SIG-M5 treated with dmso at 0.1 percent for 504 hours (cell line): Measurements from ENCODE around the gene LAMC3.

Experiments
- DNase-seq: peaks from one replicate; lab custom pipeline; 2025; ENCODE audit not compliant: unreplicated experiment; lab: John Stamatoyannopoulos, UW

Gene LAMC3

GRCh38 chr9:131010482-131011273, 1.7 kb downstream of the LAMC3 start:
- no peak for DNase-seq

- DNase-seq = no peak
Measured at GRCh38 chr9:131011274-131012022, 2.5 kb downstream of the LAMC3 start.

DNA sequence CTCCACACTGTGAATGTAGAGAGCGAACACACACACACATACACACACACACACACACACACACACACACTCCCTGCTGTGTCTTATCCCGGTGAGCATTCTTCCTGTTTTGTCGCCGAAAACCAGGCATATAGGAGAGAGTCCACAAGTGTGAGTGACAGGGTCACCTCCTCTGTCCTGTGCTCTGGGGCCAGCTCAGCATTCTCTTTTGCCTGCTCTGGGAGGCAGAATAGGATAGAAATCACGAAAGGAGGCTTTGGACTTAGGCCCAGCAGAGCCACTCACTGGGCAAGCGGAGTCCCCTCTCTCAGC, 3.0 kb downstream of the LAMC3 start:
- DNase-seq = no peak

- no peak for DNase-seq
Measured at GRCh38 chr9:131012396-131012917, 3.5 kb downstream of the LAMC3 start.

DNA sequence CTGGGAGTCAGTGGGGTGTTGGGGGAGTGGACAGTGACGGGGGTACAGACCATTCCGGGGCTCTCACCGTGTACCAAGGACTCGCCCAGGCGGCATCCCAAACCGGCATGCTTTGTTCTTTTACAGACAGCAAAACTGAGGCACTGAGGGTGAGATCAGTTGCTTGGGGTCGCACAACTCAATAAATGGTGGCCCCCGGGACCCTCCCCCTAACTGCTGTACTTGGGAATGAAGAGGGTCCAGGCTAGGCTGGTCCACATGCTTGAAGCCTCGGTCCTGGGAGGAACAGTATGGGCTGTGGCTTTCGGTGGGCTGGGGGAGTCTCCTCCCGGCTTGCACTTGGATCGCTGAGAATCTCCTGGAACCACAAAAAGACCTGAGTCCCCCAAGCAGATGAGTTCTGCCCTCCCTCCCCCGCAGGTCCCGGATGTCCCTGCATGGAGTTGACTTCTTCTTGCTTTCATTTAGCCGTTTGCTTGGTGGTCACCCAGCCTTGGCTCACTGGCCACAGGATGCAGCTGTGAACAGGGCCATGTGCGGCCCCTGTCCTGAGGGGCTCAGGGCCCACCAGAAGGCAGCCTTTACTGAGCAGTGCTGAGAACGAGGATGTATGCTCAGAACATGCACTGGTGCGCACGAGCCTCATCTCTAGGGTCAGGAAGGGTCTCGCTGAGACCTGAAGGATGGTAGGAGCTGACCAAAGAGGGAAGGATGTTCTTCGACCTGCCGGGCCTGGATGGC, 4.2 kb downstream of the LAMC3 start:
- DNase-seq = no peak

DNA sequence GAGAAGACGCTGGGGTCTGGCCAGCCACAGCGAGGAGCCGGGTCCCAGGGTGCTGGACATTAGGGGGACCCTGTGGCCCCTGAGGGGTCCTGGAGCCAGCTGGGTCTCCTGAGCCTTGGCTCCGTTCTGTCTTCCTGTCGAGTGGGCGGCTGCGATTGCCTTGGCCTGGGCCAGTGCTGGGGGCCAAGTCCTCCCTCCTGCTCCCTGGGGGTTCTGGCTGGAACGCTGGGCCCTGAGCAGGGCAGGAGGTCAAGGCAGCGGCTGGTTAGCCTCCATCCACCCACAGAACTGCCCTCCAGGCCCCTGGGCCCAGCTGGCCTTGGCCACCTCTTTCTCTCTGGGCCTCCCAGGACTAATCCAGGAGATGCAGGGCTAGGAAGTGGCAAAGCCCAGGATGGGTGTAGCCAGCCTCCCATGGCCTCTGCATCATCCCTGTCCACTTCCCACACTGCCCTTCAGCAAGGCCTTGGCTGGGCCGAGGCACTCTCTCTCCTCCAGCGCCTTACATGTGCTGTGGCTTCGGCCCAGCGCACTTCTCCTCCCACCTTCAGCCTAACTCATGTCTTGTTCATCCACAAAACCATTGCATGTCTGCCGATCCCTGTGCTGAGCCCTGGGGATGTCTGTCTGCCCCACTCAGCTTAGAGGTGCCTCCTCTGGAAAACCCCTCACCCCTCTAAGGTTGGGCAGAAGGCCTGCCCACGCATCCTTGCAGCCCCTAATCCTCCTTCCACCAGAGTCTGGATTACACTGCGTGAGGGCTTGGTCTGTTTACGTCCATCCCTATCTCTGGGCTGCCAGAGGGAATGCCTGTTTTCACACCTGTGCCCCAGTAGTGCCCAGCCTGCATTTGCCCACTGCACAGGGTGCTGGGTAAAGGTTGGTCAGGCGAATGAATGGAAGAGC, 5.0 kb downstream of the LAMC3 start:
- no peak for DNase-seq

DNA sequence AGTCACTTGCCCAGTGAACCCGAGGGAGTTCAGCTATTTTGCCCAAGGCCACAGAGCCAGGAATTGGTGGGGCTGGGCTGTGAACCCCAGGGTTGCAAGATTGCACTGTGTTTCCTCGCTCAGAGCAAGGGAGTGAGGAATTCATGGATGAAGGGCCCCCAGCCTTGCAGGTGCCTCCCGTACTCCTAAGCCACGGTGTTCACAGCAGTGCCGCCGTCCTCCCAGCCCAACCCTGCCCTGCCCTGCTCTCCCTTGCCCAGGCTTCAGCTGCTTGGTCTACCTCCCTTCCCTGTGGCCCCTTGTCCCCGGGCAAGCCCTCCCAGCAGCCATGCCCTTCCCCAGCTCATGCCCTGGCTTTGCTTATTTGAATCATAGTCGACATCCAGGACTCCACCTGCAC, 6.1 kb downstream of the LAMC3 start:
- DNase-seq = no peak

GRCh38 chr9:131015876-131016397, 7.0 kb downstream of the LAMC3 start:
- no peak for DNase-seq

DNA sequence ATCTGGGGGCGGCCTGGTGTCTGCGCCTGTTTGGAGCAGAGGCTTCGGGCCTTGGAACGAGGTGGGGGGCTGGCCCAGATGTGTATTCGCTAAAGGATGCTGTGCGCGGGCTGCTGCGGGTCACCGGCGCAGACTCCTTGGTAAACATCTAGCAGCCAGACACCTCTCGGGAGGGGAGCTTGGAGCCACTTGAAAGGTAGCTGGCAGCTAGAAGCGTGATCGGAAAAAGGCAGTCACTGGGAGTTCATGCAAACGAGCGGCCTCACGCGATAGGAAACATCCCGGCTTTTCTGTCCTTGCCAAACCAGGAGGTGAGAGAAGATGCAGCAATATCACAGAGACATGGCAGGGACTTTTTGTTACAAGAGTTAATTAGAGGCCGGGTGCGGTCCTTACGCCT, 8.1 kb downstream of the LAMC3 start:
- no peak for DNase-seq

DNA sequence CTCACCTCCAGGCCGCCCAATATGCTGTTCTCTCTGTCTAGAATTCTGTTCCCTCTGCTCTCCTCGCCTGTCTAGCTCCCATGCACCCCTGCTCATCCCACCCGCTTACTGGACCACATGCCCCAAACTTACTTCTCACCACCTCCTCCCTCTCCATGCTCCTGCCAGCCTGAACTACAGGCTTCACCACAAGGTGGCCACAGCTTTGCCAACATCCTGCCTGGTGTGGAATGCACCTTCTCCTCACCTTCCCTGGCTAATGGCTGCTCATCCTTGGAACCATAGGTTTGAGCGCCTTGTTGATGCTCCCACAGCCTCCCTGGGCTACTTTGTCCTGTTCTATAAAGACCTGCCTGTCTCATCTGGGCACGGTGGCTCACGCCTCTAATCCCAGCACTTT, 9.6 kb downstream of the LAMC3 start:
- DNase-seq = no peak

DNA sequence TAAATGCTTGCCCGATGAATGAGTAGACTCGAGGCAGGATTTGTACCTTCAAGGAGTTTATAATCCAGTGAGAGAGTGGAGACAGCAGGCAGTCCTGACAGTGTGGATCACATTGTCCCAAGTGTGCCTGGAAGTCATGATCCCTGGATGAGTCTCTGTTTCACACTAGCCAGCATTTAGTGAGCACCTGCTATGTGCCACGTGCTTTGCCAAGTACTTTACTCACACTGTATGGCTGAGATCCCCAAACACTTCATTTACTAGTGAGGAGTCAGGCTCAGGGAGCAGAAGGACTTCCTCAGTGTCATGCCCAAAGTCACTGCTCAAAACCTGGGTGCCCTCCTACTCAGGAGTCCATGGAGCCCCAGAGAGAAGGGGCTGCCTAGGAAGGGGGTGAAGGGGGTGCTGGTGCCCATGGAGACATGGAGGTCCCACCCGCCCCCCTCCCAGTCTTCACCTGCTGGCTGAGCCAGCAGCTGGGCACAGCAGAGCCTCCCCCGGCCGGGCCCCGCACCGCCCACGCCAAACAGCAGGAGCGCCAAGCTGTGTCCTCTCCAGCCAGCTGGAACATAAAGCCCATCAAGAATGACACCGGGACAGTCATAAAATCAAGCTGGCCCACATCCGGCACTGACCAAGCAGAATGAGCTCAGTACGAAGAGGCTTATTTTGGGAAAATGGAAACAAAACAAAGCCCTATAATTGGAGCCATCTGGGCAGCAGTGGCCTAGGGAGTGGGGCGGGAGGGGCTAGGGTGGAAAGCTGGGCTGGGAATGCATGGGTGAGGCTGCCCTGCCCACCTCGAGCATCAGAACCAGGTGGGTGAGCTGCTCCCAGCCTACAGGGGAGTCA, 10.6 kb downstream of the LAMC3 start:
- DNase-seq = no peak

GRCh38 chr9:131020388-131020787, 11.4 kb downstream of the LAMC3 start:
- DNase-seq = no peak

DNA sequence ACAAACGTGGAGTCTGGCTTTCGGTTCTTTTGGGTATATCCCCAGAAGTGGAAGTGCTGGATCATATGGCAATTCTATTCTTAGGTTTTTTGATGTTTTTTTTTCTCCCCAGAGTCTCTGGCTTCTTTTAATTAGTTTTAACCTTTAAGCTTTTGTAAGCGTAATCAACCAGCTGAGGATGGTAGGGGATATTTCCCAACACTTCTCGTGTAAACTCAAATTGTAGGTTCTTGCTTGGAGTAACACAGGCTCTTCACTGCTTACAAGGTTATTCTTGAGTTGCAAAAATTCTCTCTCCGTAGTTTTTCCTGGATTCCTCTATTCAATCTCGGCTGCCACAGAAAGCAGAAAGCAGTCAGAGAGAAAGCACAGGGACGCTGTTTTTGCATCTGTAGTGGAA, 11.9 kb downstream of the LAMC3 start:
- DNase-seq = no peak

DNA sequence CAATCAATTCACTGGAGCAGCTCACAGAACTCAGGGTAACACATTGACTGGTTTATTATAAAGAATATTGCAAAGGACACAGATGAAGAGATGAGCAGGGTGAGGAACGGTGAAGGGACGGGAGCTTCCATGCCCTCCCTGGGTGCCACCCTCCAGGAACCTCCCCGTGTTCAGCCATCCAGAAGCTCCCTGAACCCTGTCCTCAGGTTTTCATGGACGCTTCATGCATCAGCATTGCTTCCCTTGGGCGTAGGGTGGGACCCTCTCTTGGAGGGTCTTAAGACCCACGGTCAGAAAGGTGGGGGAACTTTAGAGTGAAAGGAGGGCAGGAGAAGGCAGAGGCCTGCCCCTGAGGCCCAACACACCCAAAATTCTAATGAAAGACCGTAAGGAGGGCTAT, 12.8 kb downstream of the LAMC3 start:
- DNase-seq = no peak

GRCh38 chr9:131024978-131025868, 16.2 kb downstream of the LAMC3 start:
- no peak for DNase-seq

GRCh38 chr9:131025953-131026858, 17.2 kb downstream of the LAMC3 start:
- DNase-seq = no peak

DNA sequence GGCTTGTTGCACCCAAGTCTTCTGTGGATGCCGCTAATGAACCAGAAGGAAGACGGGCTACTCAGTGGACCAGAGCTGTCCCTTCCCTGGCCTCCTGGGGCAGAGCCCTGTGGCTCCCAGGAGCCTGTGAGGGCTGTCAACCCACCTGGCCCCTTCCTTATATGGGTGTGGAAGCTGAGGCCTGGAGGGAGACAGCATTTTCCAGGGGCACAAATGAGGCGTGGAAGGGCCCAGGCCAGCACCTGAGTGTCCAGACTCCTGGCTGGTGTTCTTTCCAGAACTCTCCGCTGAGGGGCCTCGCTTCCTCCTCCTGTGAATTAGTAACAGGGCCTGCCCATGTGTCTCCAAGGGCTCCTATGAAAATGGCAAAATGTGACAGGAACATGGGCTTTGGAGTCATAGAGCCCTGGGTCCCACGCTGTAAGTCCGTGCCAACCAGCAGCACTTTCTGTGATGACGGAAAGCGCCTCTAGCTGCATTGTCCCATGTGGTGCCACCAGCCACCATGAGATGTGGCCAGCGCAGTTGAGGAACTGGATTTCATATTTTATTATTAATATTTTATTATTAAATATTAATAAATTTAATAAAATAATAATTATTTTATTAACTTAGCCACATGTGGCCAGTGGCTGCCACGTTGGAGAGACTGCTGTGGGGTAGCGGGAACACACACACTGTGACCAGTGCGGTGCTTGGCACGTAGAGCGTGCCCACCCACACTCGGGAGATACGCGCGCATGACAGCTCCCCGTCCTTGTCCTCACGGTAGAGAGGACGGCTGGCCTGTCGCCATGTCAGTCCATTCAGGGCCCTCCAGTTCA, 18.3 kb downstream of the LAMC3 start:
- no peak for DNase-seq
